ENCODE data around the gene ZMAT5. TPM values are rescaled to one million over a fixed set of nuclear protein-coding genes. Genes with fewer than 3 reads are reported as not detected.
A peak's percentile ranks its signal among the peaks of the same experiment; 100 is the strongest.

Gene ZMAT5
- total RNA-seq, 4 donors from 2014 or later, result 17.2 to 30.1 (median 21.8) TPM

DNA sequence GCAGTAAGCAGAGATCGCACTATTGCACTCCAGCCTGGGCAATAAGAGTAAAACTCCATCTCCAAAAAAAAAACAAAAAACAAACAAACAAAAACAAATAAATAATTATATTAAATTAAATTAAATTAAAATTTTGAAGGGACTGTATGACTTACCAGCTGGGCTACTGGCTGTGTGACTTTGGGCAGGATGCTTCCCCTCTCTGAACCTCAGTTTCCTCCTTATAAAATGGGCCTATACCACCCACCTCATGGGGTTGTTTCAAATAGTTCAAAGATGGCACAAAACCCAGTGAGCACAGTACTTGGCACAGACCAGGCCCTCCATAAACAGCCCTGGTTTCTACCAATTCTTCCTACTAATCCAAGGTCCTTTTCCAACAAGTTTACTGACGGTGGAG is 36.4 kb upstream of the ZMAT5 start:
- TF ChIP-seq POLR2A (IDR thresholded peaks at IDR 0.05), result no peak
- no peak for TF ChIP-seq CTCF (IDR thresholded peaks at IDR 0.05)
- 95 to 98% methylated on average over 2 of the region's 2 CpGs for WGBS, 2 donors
- DNase-seq (ENCODE audit: low spot score in 2 of 2), result no peak
- no peak overlapping the region for H3K4me3 ChIP-seq (ENCODE audit: low read depth, poor library complexity, severe bottlenecking)
- intact Hi-C loops (cut with DNase I; ENCODE audit: low total_unique reads), result no loop called here

- DNase-seq (ENCODE audit: low spot score in 2 of 2), result no peak
- WGBS, 2 donors, result 70 to 75% methylated on average over 4 to 8 of the region's 8 CpGs
- intact Hi-C loops (cut with DNase I; ENCODE audit: low total_unique reads), result no loop called here
- no peak overlapping the region for H3K4me3 ChIP-seq (ENCODE audit: low read depth, poor library complexity, severe bottlenecking)
- TF ChIP-seq POLR2A (IDR thresholded peaks at IDR 0.05) (no peak), CTCF (IDR thresholded peaks at IDR 0.05) (no peak)
These were observed 35.0 kb upstream of the ZMAT5 start for GRCh38 chr22:29801796-29802195.

- no peak for TF ChIP-seq POLR2A (IDR thresholded peaks at IDR 0.05)
- no peak for TF ChIP-seq CTCF (IDR thresholded peaks at IDR 0.05)
- WGBS, 2 donors, result 78 to 83% methylated on average over 5 of the region's 5 CpGs
- no peak for DNase-seq (ENCODE audit: low spot score in 2 of 2)
- H3K4me3 ChIP-seq (ENCODE audit: low read depth, poor library complexity, severe bottlenecking), result no peak overlapping the region
- intact Hi-C loops (cut with DNase I; ENCODE audit: low total_unique reads), result no loop called here
These were observed 34.3 kb upstream of the ZMAT5 start for GRCh38 chr22:29801153-29801552.

GRCh38 chr22:29799217-29799680 is 32.4 kb upstream of the ZMAT5 start:
- TF ChIP-seq CTCF (IDR thresholded peaks at IDR 0.05), result no peak
- no peak for TF ChIP-seq POLR2A (IDR thresholded peaks at IDR 0.05)
- intact Hi-C loops (cut with DNase I; ENCODE audit: low total_unique reads), result no loop called here
- peak; percentile 91 to 97 for DNase-seq (ENCODE audit: low spot score in 2 of 2)
- 32 to 48% methylated on average over 8 of the region's 8 CpGs for WGBS, 2 donors
- no peak overlapping the region for H3K4me3 ChIP-seq (ENCODE audit: low read depth, poor library complexity, severe bottlenecking)

DNA sequence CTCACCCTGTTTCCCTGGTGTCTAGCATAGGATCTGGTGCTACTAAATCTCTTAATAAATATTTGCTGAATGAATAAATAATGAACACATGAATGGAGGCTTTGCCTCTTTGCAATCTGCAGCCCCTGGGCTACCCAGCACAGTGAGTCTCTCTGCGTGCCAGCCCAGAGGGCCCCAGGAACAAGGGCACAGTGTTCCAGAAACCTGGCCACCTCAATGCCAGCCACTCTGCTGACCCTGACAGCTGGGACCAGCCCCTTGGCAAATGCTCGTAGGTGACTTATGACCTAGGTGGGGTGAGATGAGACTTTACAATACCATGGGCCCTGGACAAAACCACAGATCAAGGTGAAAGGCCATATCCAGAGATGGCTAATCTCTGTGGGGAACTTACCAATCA is 32.0 kb upstream of the ZMAT5 start:
- DNase-seq (ENCODE audit: low spot score in 2 of 2), result no peak
- 64 to 71% methylated on average over 2 of the region's 2 CpGs for WGBS, 2 donors
- intact Hi-C loops (cut with DNase I; ENCODE audit: low total_unique reads), result no loop called here
- H3K4me3 ChIP-seq (ENCODE audit: low read depth, poor library complexity, severe bottlenecking), result no peak overlapping the region
- TF ChIP-seq CTCF (IDR thresholded peaks at IDR 0.05) (no peak), POLR2A (IDR thresholded peaks at IDR 0.05) (no peak)

DNA sequence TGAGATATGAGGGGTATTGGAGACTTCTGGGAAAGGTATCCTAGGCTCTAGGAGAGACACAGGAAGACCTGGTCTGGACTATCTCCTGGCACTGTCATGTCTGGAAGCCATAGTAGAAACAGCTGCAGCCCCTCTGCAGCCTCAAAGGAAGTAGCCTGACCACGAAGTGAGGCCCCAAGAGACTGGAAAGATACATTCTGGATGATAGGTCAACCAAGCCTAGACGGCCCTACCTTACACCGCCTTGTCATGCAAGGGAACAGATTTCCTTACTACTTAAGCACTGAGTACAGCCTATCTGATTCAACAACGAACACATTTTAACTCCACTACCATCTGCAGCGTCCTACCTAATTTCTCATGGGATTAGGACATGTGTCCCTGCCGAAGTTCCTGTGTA is 31.5 kb upstream of the ZMAT5 start:
- intact Hi-C loops (cut with DNase I; ENCODE audit: low total_unique reads), result no loop called here
- 72 to 89% methylated on average over 6 of the region's 6 CpGs for WGBS, 2 donors
- DNase-seq (ENCODE audit: low spot score in 2 of 2), result no peak
- H3K4me3 ChIP-seq (ENCODE audit: low read depth, poor library complexity, severe bottlenecking), result no peak overlapping the region
- TF ChIP-seq POLR2A (IDR thresholded peaks at IDR 0.05), result no peak
- TF ChIP-seq CTCF (IDR thresholded peaks at IDR 0.05), result no peak
